Hematopoietic multipotent progenitor cell treated with erythropoietin and hydrocortisone succinate and interleukin-3 and kit ligand, for 17 days (in vitro differentiated cells): ENCODE measurements around the gene HSPBAP1.
"Not testable (repeated sequence)": the region's sequence is repeated elsewhere in the genome, so short reads cannot be mapped to it uniquely, and the experiment has no call there.

ENCODE experiments used
- DNase-seq: peaks from one replicate; pipeline ENCODE4 v3.0.0-alpha.2; 2015; ENCODE audit warnings: low spot score

Gene HSPBAP1

DNA sequence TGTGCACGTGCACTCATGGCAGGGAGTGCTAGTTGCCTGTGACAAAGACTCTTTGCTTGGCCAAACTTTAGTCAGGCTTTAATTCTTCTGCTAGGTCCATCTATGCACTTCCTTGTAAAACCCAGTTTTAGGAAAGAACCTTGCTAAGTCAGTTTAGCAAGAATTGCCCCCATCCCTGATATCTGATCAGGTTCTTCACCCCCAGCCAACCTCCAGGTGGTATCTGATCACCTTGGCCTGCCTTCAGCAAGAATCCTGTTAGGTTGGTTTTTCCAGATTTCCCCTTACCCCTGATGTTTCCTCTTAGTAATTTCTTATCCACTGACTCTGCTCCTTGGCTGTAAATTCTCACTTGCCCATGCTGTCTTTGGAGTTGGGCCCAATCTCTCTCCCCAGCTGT lies 8.4 kb downstream of the HSPBAP1 start:
- no peak for DNase-seq

DNA sequence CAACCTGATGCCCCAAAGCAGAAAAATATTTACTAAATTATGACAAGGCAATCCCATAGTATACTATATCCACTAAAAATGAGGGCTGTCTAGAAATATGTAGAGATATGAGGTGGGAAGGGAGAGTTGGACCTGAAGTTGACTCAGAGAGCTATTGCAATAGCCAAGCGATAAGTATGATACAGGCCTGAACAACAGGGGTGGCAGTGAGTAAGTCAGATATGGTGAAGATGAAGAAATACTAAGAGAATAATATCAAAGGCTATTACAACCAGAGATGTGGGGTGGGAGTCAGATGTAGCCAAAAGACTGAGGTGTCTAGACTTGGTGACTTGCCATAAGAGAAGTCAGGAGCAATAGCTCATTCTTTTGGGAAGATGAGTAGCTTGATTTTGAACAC lies 9.2 kb downstream of the HSPBAP1 start:
- no peak for DNase-seq

DNA sequence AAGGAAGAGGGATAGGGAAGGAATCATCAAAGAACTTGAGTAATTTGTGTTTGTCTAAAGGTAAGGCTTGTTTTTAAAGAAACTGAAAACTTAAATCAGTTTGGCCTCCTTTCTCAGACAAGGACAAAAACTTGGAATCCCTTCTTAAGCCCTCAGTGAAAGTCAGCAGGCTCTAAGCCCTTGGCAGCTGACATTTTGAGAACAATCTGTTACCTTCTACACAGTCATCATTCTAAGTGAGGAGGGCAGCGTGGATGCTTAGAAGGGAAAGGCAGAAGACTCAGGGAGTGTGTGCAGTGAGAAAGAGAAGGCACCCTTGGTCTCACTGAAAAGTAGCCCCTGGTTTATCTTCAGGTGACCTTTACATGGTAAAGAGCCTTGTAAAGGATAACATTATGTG lies 10.8 kb downstream of the HSPBAP1 start:
- DNase-seq = no peak

DNA sequence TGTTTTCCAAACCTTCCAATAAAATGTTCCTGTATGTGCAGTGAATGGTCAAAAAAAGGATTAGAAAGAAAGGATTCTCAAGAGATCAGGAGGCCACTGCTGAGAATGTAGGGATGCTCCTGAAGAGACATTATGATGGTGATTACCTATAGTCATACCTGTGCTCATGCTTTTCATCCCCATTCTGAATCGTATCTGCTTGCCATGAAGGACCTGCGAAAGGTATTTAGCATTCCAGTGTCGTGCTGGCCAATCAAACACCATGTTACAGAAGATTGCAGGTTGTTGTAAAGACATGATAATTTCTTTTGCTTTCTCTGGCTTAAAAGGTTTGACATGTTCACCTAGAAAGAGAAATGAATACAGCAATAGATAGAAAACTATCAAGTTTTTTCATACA lies 16.1 kb downstream of the HSPBAP1 start:
- DNase-seq = no peak

DNA sequence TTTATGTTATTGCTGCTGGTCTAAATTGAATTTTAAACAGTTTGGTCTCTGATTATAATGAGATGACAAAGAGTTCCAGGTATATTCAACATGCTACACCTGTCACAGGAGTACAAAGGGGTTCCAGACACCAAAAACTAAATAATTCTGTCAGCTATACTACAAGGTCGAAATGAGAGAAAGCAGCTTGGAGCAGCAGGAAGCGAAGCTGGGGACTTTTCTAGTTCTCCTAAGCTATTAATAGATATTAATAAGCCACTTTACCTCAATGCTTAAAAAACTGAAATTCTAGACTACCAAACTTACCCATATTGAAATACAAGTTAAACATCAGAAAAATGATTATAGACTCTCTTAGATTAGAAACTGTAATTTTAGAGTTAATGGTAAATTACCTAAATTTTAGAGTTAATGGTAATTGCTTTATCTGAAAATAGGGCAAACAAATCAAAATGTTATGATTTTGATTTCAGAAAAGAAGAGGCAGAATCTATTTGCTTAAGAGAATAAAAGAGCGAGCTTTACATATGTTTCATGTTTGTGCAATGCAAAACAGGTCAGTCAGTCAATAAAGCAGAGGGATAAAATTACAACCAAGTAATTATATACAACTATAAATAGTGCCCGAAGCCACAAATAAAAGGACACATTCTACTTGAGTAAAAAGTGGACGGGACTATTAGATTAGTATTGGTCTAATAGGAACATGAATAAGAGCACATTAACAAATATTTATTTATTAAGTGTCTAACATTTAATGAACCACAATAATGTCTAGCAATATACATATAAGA lies 16.8 kb downstream of the HSPBAP1 start:
- DNase-seq = no peak

DNA sequence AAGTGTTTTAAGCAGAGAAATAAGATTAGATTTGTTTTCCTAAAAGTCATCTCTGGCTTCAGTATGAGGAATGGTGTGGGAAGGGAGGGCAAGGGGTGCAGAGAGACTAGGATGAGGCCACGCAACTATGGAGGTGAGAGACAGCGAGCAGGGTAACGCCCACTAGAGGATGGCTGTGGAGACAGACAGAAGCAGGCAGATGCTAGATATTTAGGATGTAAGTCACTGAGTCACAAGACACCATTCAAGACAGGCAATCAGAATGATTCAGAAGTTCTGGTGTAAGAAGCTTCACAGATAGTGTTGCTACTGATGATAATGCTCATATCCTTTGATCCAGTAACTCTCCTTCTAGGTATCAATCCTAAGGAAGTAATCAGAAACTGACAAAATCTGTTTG lies 19.1 kb downstream of the HSPBAP1 start:
- DNase-seq = peak; percentile 50

DNA sequence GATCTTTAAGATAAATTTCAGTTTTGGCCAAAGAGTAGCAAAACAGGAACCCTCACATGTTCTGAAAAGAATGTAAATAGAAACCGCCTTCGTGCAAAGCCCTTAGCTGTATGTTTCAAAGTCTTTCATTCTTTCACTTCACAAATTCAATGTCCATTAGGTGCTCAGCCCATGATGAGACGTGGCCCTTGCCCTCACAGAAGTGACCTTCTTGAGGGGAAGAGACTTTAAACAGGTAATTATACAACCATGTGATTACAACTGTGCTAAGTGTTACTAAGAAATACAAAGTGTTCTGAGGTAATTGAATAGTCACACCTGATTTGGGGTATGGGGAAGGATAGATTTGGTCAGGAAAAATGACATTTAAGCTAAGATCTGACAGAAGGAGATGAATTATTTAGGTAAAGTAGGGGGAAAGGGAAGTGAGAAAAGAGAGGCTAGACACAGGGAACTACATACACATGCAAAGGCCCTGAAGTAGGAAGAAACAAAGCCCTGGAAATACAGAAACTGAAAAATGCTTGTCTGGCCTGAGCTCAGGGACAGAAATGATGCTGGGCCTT lies 19.6 kb downstream of the HSPBAP1 start:
- DNase-seq = no peak

DNA sequence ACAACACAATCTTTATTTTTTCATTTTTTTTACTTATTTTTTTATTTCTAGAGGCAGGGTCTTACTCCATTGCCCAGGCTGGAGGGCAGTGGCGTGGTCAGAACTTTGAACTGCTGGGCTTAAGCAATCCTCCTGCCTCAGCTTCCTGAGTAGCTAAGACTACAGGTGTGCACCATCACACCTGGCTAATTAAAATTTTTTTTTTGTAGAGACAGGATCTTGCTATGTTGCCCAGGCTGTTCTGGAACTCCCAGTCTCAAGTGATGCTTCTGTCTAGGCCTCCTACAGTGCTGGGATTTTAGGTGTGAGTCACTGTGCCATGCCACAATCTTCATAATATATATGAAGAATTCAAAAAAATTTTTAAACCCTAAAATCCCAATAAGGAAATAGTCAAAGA lies 20.8 kb downstream of the HSPBAP1 start:
- DNase-seq = no peak

DNA sequence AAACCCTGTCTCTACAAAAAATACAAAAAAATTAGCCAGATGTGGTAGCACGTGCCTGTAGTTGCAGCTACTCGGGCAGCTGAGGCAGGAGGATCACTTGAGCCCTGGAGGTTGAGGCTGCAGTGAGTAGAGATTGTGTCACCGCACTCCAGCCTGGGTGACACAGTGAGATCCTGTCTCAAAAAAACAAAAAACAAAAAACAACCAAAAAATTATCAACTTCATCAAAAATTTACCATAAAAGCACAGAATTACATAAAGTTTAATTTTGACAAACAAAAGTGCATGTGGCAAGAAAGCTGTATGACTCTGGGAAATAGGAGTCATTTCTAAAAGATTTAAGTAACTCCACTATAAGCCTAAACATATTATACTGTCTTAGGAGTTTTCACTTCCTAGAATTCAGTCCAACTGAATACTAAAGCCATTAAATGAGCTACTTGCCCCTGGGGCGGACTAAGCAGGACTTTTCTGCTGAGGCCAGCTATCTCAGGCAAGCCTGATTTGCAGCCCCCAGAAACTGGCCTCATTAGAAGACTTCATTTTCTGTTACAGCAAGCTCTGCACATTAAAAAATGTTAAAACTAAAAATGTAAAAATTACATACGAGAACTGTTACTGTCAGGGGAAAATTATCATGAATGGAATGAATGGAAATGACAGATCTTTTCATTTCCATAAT lies 23.0 kb downstream of the HSPBAP1 start:
- DNase-seq = no peak

DNA sequence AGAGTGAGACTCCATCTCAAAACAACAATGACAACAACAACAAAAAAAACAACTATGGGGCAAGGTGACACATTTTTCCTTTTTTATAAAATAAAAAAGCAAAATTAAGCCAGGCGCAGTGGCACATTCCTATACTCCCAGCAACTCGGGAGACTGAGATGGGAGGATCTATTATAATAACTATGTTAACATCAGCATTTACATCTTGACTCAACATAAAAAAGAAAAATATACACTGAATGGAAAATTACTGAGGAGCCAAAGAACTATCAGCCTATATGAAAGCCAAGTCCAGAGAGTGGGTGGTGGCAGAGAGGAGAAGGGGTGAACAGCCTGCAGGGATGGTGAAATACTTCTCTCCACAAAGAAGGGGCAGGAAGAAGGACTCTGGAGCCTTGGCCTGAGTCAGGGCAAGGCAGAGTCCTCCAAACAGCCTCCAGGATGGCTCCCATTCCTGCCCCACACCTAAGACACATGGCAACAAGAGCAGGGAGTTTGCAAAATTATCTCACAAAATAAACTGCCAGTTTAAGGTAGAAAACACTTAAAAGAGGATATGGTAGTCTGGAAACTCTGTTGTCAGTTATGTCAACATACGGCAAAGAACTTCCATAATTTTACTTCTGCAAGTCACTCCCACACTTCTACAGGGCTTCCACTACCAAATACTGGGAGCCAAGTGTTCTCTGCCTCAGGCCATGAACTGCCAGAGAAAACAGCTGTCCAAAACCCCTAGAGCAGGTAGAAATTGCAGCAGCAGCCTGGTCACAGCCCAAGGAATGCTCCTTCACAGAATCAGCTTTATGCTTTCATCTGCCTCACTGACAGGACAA lies 25.9 kb downstream of the HSPBAP1 start:
- no peak for DNase-seq

DNA sequence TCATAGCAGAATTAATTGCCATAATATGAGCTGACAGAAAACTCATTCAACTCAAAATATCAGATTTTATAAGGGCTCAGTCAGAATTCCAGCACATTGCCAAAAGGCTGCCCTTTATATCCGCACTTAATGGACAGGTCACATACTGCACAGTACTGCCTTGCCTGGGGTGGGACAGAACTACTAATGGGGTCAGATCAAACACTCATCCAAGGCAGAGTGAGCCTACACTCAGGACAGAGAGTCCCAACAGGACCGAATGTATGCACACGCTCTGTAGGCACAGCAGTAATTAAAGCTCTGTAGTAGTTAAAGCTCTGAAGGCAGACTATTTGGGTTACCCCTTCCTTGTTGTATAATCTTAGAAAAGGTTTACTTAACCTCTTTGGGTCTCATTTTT lies 27.2 kb downstream of the HSPBAP1 start:
- no peak for DNase-seq

DNA sequence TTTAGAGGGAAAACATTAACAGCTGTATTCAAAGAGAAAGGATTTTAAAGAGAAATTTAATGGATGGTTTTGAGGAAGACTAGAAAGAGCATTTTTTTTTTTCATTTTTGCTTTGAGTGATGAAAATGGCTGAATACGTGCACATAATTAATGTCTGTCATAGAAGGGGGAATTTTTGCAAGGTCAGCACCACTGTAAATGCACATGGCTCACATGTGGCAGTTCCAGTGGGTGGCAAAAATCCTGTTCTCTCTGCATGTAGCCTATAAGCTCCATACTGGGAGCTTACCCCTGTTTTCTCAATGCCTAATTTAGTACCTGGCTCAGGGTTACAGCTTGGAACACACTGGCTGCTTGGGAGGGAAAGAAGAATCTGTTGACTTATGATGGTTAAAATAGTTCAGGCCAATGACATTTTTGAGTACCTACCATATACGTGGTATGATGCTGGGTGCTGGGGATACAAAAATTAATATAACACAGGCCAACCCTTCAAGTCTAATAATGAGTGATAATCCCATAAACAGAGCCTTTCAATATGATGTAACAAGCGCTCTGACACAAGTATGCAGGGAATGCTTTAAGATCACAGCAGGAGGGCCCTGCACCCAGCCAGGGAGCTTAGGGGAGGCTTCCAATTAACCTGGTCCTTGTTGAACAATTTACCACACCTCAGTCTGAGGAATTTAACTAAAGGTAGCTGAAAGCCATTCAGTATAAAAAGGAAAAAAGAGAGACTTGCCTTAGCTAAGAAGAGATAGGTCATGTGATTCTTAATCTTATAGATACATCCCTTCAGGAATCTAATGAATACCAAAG lies 33.0 kb downstream of the HSPBAP1 start:
- DNase-seq = no peak

DNA sequence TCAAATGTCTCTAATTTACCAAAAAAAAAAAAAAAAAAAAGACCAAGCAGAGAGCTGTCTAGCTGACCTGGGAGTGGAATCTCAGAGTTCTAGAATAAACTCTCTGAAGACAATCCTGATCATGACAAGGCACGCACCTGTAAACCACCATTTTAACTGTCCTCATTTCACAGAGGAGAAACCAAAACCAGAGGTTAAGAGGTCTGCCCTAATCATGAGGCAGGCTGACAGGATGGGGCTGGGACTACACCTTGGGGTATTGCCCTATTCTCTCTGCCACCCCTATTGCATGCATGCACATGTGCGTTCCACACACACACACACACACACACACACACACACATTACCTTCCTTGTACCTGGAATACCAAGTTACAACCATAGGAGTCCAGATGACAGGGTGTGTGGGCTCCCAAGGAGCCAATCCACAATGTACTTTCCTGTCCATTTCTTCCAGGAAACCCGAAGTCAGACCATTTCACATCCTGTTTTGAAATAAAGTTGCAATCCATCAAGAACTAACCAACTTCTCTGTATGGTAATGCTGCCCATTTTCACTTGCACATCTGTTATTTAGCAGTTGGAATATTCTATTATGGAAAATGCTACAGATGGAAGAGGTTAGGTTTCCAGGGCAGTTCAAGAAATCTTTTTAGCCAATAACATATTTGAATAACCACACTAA lies 34.6 kb downstream of the HSPBAP1 start:
- no peak for DNase-seq

DNA sequence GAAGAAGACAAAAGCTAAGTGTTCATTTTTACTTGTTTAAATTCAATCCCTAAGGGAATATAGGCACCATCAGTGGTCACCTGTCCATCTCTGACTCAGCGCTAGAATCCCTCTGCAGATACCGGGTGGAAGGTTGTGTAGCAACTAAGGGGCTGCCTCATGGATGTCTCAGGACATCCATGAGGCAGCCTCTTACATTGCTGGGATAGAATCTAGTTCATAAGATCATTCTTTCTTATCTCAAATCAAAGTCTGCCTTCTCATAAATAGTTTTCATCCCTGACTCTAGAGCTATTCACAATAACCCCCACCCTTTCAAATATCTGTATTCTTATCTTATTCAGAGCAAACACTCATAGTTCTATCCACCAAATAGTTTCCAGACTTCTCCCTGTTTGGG lies 38.1 kb downstream of the HSPBAP1 start:
- DNase-seq = no peak

DNA sequence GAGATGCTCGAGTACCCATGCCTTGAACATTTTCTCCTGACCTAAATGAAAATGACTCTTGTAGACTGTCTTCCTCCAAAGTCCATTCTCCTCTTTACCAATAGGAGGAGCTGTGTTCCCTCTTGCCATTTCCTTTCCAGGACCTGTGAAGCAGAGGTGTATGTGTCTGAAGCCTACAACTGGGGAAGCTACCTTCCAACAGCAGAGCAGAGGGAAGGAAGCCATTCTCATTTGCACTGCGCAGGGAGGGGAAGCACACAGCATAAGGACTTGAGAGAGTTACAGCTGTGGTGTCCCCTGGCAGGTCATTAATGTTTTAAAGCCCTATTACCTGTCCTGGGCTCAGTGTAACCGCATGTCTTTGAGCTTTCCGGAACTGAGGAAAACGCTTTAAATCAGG lies 38.7 kb downstream of the HSPBAP1 start:
- DNase-seq = peak; percentile 70

DNA sequence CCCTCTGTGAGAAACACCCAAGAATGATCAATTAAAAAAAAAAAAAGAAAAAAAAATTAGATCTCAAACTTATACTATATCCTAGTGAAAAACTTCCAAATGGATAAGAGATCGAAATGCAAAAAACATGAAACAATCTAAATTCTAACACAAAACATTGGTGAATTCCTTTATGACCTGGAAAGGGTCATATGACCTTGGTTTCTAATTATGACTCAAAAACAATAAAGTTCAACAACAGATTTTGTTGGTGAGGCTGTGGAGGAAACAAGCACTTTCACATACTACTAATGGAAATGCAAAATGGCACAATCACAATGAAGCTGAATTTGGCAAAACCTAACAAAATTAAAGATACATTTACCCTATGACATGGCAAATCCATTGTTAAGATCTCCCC lies 45.3 kb downstream of the HSPBAP1 start:
- DNase-seq = no peak

DNA sequence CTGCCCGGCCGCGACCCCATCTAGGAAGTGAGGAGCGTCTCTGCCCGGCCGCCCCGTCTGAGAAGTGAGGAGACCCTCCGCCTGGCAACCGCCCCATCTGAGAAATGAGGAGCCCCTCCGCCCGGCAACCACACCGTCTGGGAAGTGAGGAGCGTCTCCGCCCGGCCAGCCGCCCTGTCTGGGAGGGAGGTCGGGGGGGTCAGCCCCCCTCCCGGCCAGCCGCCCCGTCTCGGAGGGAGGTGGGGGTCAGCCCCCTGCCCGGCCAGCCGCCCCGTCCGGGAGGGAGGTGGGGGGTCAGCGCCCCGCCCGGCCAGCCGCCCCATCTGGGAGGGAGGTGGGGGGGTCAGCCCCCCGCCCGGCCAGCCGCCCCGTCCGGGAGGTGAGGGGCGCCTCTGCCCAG lies 46.3 kb downstream of the HSPBAP1 start:
- not testable (repeated sequence) for DNase-seq

DNA sequence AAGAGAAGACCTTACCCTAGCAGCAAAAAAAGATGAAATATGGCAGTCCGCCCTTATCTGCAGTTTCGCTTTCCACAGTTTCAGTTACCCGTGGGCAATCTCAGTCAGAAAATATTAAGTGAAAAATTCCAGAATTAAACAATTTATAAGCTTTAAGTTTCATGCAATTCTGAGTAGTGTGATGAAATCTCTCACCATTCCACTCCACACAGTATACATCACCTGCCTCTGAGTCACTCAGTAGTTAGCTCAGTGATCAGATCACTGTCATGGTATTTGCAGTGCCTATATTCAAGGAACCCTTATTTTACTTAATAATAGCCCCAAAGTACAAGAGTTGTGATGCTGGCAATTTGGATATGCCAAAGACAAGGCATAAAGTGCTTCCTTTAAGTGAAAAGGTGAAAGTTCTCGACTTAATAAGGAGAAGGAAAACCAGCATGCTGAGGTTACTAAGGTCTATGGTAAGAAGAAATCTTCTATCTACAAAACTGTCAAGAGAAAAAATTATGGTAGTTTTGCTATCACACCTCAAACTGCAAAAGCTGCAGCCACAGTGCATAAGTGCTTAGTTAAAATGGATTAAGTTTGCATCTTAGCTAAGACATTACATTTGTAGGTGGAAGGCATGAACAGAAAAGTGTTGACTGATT lies 48.1 kb downstream of the HSPBAP1 start:
- DNase-seq = no peak

DNA sequence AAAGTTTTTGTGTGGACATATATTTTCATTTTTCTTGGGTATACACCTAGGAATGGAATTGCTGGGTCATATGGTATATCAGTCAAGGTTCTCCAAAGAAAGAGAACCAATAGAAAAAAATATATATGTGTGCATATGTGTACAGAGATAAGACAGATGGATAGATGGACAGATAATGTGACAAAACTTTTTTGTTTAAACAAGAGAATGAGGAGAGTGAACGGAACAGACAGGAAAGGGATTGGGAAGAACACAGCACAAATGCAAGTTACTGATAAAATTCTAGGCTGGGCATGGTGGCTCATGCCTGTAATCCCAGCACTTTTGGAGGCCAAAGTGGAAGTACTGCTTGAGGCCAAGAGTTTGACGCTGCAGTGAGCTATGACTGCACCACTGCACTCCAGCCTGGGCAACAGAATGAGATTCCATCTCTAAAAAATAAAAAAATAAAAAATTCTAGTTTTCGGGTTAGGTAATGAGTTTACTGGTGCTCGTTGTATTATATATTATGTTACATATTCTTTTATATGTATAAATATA lies 50.0 kb downstream of the HSPBAP1 start:
- no peak for DNase-seq

DNA sequence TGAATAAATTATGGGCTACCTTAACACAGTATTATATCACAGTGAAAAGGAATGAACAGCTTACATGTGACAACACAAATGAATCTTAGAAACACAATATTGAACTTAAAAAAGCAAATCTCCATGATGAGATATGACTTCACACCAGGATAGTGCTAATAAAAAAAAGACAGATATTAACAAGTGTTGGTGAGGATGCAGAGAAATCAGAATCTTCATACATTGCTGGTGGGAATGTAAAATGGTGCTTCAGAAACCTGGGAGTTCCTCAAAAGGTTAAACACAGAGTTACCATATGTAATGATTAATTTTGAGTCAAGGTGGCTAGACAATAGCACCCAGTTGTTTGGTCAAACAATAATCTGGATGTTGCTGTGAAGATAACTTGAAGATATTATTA lies 51.4 kb downstream of the HSPBAP1 start:
- DNase-seq = no peak
